Measurements from ENCODE around the gene GALNT17.
"Not testable (repeated sequence)": the region's sequence is repeated elsewhere in the genome, so short reads cannot be mapped to it uniquely, and the experiment has no call there.

Gene GALNT17

GRCh38 chr7:71563276-71563675, 431.3 kb downstream of the GALNT17 start:
- DNase-seq (ENCODE audit: low spot score), result no peak

DNA sequence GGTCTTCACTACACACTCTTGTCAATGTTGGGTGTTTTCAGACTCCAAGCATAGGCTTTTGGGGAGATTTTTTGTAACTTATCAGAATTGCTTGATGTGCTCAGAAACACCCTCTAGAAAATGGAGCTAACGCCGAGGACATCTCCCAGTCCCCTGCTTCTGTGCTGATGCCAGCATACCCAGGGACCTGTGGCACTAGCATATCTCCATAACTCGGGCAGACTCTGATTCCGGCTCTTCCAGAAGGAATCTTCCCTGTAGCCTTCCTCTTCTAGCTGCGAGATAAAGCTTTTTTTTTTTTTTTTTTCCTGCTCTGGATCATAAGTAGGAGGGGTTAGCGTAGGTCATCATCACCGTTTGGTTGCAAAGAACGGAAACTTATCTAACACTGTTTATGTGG, 434.4 kb downstream of the GALNT17 start:
- DNase-seq (ENCODE audit: low spot score), result no peak

DNA sequence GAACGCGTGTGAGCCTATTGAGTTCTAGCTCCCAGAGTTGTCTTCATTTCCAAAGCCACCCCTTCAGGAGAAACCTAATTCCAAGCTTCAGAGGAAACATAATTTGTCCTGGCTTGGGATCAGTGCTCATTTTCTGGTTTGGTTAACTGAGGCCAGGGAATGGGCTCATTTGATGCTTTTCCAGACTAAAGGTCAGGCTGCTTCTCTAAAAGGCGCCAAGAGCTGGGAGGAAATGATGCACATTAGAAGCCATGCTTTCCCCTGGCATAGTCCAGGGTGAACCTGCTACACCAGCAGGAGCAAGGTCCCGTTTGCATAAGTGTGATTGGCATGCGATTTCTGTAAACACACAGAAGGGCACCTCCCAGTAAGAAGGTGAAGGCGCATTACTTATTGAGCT, 435.0 kb downstream of the GALNT17 start:
- DNase-seq (ENCODE audit: low spot score), result no peak

- no peak for DNase-seq (ENCODE audit: low spot score)
Measured at GRCh38 chr7:71574153-71574860, 442.4 kb downstream of the GALNT17 start.

DNA sequence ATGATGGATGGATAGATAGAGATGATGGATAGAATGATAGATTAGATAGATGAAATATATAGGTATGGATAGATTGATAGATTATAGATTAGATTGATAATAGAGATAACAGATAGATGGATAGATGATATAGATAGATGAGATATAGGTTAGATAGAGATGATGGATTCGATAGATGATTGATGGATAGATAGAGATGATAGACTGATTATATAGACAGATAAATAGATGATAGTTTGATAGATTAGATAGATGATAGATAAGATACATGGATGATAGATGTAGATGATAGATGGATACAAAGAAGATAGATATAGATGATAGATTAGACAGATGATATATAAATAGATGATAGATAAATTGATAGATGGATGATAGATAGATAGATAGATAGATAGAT, 448.1 kb downstream of the GALNT17 start:
- no peak for DNase-seq (ENCODE audit: low spot score)

DNA sequence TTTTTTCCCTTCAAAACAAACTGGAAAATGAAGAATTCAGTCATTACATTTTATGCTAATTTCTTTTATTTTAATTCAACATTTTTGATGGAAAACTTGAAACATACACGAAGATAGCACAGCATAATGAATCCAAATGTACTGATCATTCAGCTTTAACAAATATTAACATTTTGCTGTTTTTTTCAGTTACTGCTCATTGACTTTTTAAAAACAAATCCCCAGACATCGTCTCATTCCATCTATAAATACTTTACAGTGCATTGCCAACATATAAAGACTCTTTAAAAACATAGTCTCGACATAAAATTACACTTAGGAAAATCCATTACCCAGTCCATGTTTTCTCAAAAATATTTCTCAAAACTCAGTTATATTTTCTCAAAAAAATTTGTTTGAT, 452.3 kb downstream of the GALNT17 start:
- DNase-seq (ENCODE audit: low spot score), result no peak

GRCh38 chr7:71591876-71592275, 459.9 kb downstream of the GALNT17 start:
- no peak for DNase-seq (ENCODE audit: low spot score)

GRCh38 chr7:71592388-71592787, 460.4 kb downstream of the GALNT17 start:
- not testable (repeated sequence) for DNase-seq (ENCODE audit: low spot score)

- no peak for DNase-seq (ENCODE audit: low spot score)
Measured at GRCh38 chr7:71594736-71595135, 462.8 kb downstream of the GALNT17 start.

DNA sequence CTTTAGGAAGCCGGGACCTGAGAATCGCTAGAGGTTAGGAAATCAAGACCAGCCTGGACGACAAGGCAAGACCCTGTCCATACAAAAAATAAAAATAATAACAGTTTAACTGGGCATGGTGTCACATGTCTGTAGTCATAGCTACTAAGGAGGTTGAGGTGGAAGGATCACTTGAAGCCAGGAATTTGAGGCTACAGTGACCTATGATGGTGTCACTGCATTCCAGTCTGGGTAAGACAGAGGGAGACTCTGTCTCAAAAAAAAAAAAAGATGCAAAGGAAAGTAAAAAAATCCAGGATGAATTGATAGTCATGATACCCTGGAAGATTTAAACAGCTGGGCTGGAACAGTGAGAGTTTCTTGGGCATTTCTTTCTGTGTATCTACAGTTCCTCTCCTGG, 463.2 kb downstream of the GALNT17 start:
- no peak for DNase-seq (ENCODE audit: low spot score)

GRCh38 chr7:71598553-71598952, 466.6 kb downstream of the GALNT17 start:
- DNase-seq (ENCODE audit: low spot score), result no peak

- no peak for DNase-seq (ENCODE audit: low spot score)
Measured at GRCh38 chr7:71601851-71602250, 469.9 kb downstream of the GALNT17 start.

GRCh38 chr7:71604818-71605414, 473.0 kb downstream of the GALNT17 start:
- no peak for DNase-seq (ENCODE audit: low spot score)

DNA sequence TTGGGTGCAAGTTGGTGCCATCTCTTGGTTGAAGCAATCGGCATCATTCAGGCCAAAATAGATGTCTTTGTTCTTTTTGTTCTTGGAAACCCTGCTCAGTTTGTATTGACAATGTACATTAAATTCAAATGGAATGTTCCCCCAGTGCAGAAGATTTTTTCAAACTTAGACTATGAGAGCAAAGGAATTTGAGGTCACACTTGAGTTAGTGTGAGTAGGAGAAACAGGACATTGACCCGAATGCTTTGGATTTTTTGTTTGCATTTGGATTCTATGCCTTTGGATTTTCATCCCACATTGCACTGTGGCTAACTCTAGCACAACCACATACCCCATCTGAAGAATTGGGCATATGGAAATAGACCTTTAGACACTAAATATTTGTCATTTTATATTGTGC, 480.0 kb downstream of the GALNT17 start:
- no peak for DNase-seq (ENCODE audit: low spot score)

- DNase-seq (ENCODE audit: low spot score), result no peak
Measured at GRCh38 chr7:71612911-71613310, 481.0 kb downstream of the GALNT17 start.

GRCh38 chr7:71613313-71613712, 481.4 kb downstream of the GALNT17 start:
- DNase-seq (ENCODE audit: low spot score), result no peak

- DNase-seq (ENCODE audit: low spot score), result no peak
Measured at GRCh38 chr7:71615017-71615416, 483.1 kb downstream of the GALNT17 start.

DNA sequence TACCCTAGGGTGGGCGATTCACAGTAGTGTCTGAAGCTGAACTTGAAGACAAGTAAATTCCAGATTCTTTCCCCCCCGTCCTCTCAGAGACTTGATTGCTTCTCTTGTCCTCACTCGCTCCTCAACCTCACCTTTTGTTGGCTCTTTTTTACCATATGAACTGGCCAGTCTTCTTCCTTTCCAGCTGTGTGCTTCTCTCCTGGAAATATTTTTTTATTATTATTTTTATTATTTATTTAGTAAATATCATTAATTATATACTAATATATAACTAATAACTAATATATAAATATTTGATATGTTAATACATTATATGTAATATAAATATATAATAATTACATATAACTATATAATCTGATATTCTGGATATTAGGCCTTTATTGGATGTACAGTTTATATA, 484.3 kb downstream of the GALNT17 start:
- DNase-seq (ENCODE audit: low spot score), result no peak

GRCh38 chr7:71618278-71618677, 486.3 kb downstream of the GALNT17 start:
- no peak for DNase-seq (ENCODE audit: low spot score)

- no peak for DNase-seq (ENCODE audit: low spot score)
Measured at GRCh38 chr7:71625545-71625944, 493.6 kb downstream of the GALNT17 start.

DNA sequence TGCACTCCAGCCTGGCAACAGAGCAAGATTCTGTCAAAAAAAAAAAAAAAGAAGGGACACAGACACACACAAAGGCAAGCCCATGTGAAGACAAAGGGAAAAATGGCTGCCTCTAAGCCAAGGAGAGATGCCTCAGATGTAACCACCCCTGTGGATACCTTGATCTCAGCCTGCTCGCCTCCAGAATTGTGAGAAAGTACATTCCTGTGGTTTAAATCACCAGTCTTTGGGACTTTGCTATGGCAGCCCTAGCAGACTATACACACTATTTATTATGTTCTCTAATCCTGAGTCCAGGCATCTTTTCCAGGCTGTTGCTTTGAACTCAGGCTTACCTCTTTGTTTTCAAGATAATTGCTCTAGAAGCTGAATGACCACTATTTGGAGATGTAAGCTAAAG, 494.3 kb downstream of the GALNT17 start:
- DNase-seq (ENCODE audit: low spot score), result no peak

DNA sequence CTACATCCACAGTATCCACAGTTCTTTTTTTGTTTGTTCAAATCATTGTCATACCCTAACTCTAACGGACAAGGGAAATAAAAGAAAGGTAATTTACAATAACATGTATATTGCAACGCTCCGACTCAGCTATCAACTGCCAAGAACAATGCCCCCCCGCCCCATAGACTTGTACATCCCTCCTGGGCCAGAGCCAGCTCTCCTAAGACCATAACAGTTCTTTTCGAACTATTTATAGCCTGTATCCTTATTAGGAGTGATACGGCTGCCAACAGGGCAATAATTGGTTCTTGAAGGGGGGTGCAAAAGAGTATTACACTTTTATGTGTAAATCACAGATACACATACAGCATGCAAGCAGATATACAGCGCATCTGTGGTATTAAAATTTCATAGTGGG, 495.7 kb downstream of the GALNT17 start:
- DNase-seq (ENCODE audit: low spot score), result no peak

- no peak for DNase-seq (ENCODE audit: low spot score)
Measured at GRCh38 chr7:71630516-71630915, 498.6 kb downstream of the GALNT17 start.

- DNase-seq (ENCODE audit: low spot score), result no peak
Measured at GRCh38 chr7:71633551-71634008, 501.6 kb downstream of the GALNT17 start.
